ENCODE measurements around the gene ZBTB20.

Gene ZBTB20

GRCh38 chr3:114758831-114759699, 388.0 kb downstream of the ZBTB20 start:
- DNase-seq (no peak), ATAC-seq (no peak)

- DNase-seq (no peak), ATAC-seq (no peak)
Measured at GRCh38 chr3:114756506-114757279, 390.4 kb downstream of the ZBTB20 start.

GRCh38 chr3:114746502-114746901, 400.6 kb downstream of the ZBTB20 start:
- DNase-seq (no peak), ATAC-seq (no peak)

DNA sequence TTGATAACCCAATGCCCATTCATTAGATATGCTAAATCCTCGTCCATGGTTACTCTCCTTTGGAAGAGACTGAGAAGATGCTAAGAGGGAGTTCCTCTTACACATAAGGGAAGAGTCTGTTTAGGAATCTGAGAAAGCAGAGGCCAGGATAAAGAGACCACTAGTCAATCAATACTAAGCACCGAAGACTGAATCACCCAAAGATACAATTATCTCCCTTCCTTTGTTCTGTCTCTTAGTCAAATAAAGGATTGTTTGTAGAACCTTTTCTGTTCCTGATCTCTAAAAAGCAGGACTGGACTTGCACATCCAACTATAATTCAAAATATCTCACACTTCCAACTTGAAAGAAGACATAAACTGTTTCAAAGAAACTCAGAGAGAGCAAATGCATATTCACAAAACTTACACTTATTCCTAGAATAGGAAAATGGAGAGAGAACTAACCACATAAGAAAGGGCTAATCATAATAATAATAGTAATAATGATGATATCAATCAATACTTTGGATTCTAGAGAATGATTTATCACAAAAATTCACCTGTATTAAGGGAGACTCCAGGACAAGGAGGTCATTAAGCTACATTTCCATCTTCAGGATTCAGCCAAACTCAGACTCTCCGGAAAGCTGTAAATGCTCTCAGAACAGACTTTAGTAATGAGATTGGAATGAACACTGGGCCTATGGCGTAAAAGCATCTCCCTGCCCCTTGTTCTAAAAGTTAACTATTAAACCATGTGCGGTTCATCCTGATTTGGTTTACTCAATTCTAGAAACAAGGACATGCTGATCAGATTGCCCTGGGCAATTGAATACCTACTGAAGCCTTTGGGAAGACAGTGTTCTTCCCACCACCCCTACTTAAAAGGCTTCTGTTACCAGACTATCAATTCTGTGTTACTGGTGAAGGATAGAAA, 401.5 kb downstream of the ZBTB20 start:
- no peak for ATAC-seq
- no peak for DNase-seq

DNA sequence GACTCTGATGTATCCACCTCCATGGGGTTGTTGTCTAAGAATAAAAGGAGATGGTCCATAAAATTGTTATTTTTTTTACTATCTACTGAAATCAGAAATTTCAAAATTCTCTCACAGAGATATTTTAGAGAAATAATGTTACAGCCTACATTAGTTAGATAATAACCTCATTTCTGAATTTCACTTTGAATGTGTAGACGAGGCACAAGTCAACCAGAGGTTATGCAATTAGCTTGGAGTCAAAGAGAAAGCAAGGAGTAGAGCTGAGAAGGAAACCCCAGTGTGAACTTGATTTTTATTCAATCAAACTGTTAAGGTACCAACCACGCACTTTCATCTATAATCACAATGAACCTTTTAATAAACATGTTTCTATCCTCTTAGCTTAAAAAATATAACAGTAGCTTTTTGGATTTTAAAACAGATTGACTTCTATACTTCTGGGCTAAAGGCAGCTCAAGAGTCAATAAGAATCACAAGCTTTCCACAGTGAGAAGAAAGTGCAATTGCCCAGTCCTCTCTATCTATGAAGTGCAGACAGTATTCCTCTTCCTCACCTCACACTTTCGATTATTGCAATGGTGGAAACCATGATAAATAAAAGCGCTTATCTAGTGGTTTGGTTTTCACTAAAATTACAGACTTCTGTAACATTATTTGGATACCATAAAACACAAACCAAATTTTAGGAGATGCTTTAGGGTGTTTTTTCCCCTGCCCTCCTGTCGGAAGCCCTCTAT, 403.2 kb downstream of the ZBTB20 start:
- no peak for ATAC-seq
- no peak for DNase-seq

DNA sequence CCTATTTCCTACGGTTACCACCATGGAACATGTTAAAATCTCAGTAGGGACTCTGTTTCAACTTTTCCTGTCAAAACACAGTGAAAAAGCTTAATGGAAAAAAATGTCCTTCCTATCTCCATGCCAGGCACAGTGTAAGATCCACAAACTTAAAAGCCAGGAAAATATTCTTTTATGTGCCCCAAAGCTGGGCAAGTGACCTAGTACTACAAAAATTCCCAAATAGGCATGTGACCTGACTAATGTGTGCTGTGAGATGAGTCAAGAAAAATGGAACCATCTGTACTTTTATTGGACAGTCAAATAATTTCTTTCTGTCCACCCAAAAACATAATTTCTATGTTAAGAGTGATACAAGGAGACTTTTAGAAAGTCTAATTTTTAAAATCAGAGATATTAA, 406.0 kb downstream of the ZBTB20 start:
- DNase-seq (no peak), ATAC-seq (no peak)

- ATAC-seq (no peak), DNase-seq (no peak)
Measured at GRCh38 chr3:114739627-114740026, 407.5 kb downstream of the ZBTB20 start.

- ATAC-seq (no peak), DNase-seq (no peak)
Measured at GRCh38 chr3:114732353-114732752, 414.7 kb downstream of the ZBTB20 start.

DNA sequence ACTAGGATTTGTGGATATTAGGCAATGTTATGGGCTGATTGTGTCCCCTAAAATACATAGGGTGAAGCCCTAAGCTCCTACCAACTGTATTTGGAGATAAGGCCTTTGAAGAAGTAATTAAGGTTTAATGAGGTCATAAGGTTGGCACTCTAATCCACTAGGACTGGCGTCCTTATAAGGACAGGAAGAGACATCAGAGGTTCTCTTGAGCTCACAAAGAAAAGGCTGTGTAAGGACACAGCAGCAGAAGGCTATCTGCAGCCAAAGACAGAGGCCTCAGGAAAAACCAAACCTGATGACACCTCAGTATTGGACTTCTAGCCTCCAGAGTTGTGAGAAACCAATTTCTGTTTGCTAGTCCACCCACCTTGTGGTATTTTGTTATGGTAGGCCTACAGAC, 416.7 kb downstream of the ZBTB20 start:
- no peak for ATAC-seq
- DNase-seq, result no peak

DNA sequence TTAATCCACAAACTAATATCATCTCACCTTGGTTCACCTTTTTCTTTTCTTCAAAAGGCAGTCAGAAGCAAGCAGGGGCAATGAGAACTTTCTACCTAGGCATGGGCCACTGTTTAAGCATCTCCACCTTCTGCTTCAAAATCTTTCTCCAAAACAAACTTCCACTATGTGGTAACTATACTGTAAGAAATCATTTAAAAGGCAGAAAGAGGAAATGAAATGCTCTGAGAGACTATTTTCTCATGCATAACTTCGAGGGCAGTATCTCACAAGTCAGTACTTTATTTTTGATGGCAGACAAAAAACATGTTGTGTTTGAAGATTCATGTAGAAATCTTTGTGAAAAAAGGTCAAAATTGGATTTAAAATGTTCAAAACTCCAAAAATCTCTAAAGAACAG, 419.7 kb downstream of the ZBTB20 start:
- no peak for DNase-seq
- no peak for ATAC-seq

- ATAC-seq (no peak), DNase-seq (no peak)
Measured at GRCh38 chr3:114725966-114726365, 421.1 kb downstream of the ZBTB20 start.

- ATAC-seq, result no peak
Measured at GRCh38 chr3:114722530-114722929, 424.6 kb downstream of the ZBTB20 start.

DNA sequence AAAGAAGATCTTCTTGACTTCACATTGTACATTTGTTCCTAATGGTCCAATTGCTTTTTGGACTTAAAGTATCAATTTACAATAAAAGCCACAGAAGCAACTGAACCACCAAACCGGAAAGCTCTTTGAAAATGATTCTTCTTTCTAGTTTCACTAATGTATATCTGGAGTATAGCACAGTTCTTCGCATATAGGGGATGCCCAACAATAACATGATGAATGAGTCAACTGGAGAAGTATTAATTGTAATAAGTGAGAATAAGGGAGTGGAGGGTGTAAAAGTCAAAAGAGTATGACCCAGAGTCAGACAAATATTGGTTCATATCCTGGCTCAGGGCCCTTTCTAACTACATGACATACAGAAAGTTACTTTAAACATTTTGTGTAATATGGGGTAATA, 425.2 kb downstream of the ZBTB20 start:
- ATAC-seq (peak; percentile 80), DNase-seq (no peak)

More at GRCh38 chr3:114722530-114722929, 424.6 kb downstream of the ZBTB20 start:
- DNase-seq, result no peak

GRCh38 chr3:114721209-114721608, 425.9 kb downstream of the ZBTB20 start:
- ATAC-seq (no peak), DNase-seq (no peak)

DNA sequence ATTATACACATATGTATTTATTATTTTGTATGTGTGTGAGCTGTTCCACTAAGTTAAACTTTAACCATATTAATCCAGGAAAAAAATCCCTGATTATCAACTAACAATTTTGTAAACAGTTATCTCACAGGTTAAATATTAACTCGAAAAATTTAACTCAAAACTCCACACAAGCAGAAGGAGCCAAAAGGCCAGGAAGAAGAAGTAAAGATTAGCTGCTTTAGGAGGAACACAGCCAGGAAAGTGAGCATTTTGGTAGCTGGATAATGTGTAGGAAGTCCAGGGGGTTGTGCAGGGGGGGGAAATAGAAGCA, 428.2 kb downstream of the ZBTB20 start:
- DNase-seq (no peak), ATAC-seq (no peak)

DNA sequence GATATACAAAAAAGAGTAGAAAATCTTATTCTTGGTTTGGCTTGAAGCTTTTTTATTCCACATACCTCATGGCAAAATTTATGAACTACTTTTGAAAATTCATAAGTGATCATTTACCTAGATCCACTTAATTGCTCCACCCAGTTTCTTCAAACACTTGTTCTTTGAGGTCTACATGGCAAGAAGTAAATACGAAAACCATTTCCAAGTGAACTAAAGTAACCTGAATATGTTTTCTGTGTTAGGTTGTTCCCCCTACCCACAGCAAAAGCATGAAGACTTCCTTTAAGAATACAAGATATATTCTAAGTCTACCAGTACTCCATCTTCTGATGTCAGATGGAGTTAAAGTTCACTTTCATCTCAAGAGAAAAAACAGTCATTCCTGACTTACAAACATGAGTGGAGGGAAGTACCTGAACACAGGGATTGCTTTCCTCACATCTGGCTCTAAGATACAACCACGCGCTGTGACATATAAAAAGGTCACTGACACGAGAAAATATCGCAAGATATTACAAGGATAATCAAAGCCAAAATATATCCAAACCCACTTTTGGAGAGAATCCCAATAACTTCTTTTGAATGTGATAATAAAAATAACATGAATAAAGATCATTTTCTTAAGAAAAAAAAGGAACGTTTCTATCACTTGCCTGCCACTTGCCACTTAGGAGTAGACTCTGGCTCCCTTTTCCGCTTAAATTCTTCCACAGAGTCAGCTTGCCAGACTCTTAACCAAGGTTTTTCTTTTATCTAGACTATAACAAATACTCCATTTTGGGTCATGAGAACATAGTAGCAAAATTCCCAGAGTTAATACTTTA, 428.8 kb downstream of the ZBTB20 start:
- ATAC-seq, result no peak

GRCh38 chr3:114716916-114717315, 430.2 kb downstream of the ZBTB20 start:
- DNase-seq (no peak), ATAC-seq (no peak)

More for the DNA sequence above, 428.8 kb downstream of the ZBTB20 start:
- no peak for DNase-seq

DNA sequence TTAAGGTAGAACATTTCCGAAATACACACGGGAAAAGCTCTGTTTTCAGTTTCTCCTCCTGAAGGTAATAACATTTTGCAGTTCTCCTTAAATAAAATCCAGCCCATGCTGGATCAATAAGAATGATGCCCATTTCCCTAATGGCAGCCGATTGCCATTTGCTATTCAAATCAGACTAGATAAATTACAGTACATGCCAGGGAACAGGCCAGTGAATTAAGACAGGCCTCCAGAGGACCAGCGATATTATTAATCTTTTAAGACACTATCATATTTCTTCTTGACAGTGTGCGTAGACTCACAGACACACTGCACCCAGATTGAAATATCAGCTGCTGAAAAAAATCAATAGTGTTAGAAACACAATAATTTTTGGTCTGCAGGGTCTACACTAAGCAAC, 431.0 kb downstream of the ZBTB20 start:
- DNase-seq (no peak), ATAC-seq (no peak)

- DNase-seq (no peak), ATAC-seq (no peak)
Measured at GRCh38 chr3:114714957-114715460, 432.1 kb downstream of the ZBTB20 start.

DNA sequence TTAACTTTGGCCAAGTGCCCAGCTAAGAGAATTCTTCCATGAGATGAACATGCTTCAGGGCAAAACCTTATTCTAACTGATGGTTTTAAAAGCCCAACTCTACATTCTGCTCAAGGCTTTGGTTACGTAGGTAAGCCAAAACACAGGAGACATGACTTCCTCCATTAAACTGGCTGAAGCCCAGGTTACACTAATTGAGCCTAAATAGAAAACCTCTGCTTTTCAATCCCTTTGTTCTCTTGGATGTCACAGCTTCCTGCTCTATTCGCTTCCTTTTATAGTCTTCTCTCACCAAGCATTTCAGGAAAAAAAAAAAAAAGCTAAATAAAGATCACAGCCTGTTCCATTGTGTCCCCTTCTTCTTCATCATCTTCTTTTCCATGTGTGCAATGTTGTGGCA, 432.9 kb downstream of the ZBTB20 start:
- no peak for DNase-seq
- ATAC-seq, result no peak

Measured in stimulated activated naive CD8-positive, alpha-beta T cell treated with anti-CD3 and anti-CD28 coated beads, Interleukin-15, Interleukin-2, amounts not matched to agents 100 U/mL and 50 U/mL, for 24 hours (primary cell).